CMK (cell line): ENCODE measurements around the gene LDLRAD4.

Experiments
- DNase-seq: peaks from one replicate; pipeline ENCODE4 v3.0.0-alpha.2; 2010; ENCODE audit warnings: low read depth

The LDLRAD4 gene

GRCh38 chr18:13218368-13218991, at the start of gene LDLRAD4:
TSS of gene LDLRAD4 (plus strand) at chr18:13218760.
- no peak for DNase-seq

- DNase-seq = no peak
These were observed 44.9 kb upstream of the LDLRAD4 start for GRCh38 chr18:13173578-13174145.

GRCh38 chr18:13175266-13175665, 43.3 kb upstream of the LDLRAD4 start:
- no peak for DNase-seq

GRCh38 chr18:13175754-13176210, 42.8 kb upstream of the LDLRAD4 start:
- DNase-seq = no peak

GRCh38 chr18:13176847-13177246, 41.7 kb upstream of the LDLRAD4 start:
- no peak for DNase-seq

- DNase-seq = no peak
These were observed 40.4 kb upstream of the LDLRAD4 start for GRCh38 chr18:13178197-13178596.

GRCh38 chr18:13178976-13179375, 39.6 kb upstream of the LDLRAD4 start:
- no peak for DNase-seq

- no peak for DNase-seq
These were observed 38.9 kb upstream of the LDLRAD4 start for GRCh38 chr18:13179566-13180113.

- no peak for DNase-seq
These were observed 37.8 kb upstream of the LDLRAD4 start for GRCh38 chr18:13180614-13181375.

- DNase-seq = no peak
These were observed 36.8 kb upstream of the LDLRAD4 start for GRCh38 chr18:13181765-13182164.

GRCh38 chr18:13183359-13183758, 35.2 kb upstream of the LDLRAD4 start:
- DNase-seq = no peak

GRCh38 chr18:13183790-13184189, 34.8 kb upstream of the LDLRAD4 start:
- DNase-seq = no peak

- DNase-seq = no peak
These were observed 34.2 kb upstream of the LDLRAD4 start for GRCh38 chr18:13184396-13184795.

- DNase-seq = no peak
These were observed 32.8 kb upstream of the LDLRAD4 start for GRCh38 chr18:13185675-13186198.

- no peak for DNase-seq
These were observed 31.9 kb upstream of the LDLRAD4 start for GRCh38 chr18:13186687-13187086.

- no peak for DNase-seq
These were observed 31.1 kb upstream of the LDLRAD4 start for GRCh38 chr18:13187498-13187897.

- DNase-seq = no peak
These were observed 27.5 kb upstream of the LDLRAD4 start for GRCh38 chr18:13191031-13191430.

- no peak for DNase-seq
These were observed 26.8 kb upstream of the LDLRAD4 start for GRCh38 chr18:13191779-13192178.

- no peak for DNase-seq
These were observed 25.6 kb upstream of the LDLRAD4 start for GRCh38 chr18:13192970-13193369.

GRCh38 chr18:13194239-13194638, 24.3 kb upstream of the LDLRAD4 start:
- no peak for DNase-seq

GRCh38 chr18:13198701-13199100, 19.9 kb upstream of the LDLRAD4 start:
- no peak for DNase-seq

- DNase-seq = no peak
These were observed 19.4 kb upstream of the LDLRAD4 start for GRCh38 chr18:13199169-13199568.

GRCh38 chr18:13201292-13201691, 17.3 kb upstream of the LDLRAD4 start:
- DNase-seq = no peak
